Measurements from ENCODE around the gene GTPBP1.

GTPBP1 gene

GRCh38 chr22:38782402-38783094 lies 76.8 kb downstream of the GTPBP1 start:
- DNase-seq (ENCODE audit: extremely low read depth in 1 of 2, low read depth in 1 of 2), result no peak
